ENCODE results near the gene MYO3B. TPM values are rescaled to one million over a fixed set of nuclear protein-coding genes. Genes with fewer than 3 reads are reported as not detected.

The MYO3B gene
- total RNA-seq, 1 donor from 2014 or later = not detected

DNA sequence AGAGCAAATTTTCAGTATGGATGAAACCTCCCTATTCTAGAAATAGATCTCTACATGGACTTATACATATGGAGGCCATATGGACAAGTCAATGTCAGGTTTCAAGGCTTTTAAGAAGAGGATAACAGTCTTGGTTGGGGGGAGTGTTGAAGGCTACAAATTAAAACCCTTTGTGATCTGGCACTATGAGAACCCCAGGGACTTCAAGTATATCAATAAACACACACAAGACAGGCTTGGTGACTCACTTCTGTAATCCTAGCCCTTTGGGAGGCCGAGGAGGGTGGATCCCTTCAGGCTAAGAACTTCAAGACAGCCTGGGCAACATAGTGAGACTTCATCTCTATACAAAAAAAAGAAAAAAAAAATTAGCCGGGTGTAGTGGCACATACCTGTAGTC, 410.0 kb downstream of the MYO3B start:
- Mint-ChIP-seq H3K4me1 (no peaks in the 10 kb centered on the region), H3K27me3 (peaks cover 3% of the 10 kb centered on the region), H3K9me3 (no peaks in the 10 kb centered on the region), H3K27ac (no peak overlapping the region), H3K36me3 (ENCODE audit: low read depth) (no peaks in the 10 kb centered on the region), H3K4me3 (no peak overlapping the region)
- DNase-seq (no peak), ATAC-seq (ENCODE audit: low read depth) (no peak)
- POLR2A ChIA-PET = no interaction called here
- CTCF ChIA-PET = no interaction called here
- intact Hi-C loops (cut with micrococcal nuclease) = no loop called here
- TF ChIP-seq, protein P1, sequence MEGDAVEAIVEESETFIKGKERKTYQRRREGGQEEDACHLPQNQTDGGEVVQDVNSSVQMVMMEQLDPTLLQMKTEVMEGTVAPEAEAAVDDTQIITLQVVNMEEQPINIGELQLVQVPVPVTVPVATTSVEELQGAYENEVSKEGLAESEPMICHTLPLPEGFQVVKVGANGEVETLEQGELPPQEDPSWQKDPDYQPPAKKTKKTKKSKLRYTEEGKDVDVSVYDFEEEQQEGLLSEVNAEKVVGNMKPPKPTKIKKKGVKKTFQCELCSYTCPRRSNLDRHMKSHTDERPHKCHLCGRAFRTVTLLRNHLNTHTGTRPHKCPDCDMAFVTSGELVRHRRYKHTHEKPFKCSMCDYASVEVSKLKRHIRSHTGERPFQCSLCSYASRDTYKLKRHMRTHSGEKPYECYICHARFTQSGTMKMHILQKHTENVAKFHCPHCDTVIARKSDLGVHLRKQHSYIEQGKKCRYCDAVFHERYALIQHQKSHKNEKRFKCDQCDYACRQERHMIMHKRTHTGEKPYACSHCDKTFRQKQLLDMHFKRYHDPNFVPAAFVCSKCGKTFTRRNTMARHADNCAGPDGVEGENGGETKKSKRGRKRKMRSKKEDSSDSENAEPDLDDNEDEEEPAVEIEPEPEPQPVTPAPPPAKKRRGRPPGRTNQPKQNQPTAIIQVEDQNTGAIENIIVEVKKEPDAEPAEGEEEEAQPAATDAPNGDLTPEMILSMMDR (IDR thresholded peaks at IDR 0.05) = no peak

- no peak for ATAC-seq (ENCODE audit: low read depth)
- ChIA-PET POLR2A (no interaction called here), CTCF (no interaction called here)
- DNase-seq = no peak
- H3K27ac Mint-ChIP-seq = no peak overlapping the region
- no peaks in the 10 kb centered on the region for H3K4me1 Mint-ChIP-seq
- no peak overlapping the region for H3K4me3 Mint-ChIP-seq
- intact Hi-C loops (cut with micrococcal nuclease) = no loop called here
- no peaks in the 10 kb centered on the region for H3K36me3 Mint-ChIP-seq (ENCODE audit: low read depth)
- peaks cover 3% of the 10 kb centered on the region for H3K27me3 Mint-ChIP-seq
- no peaks in the 10 kb centered on the region for H3K9me3 Mint-ChIP-seq
- TF ChIP-seq, protein P1 (IDR thresholded peaks at IDR 0.05) = no peak
Observed at GRCh38 chr2:170588729-170589128, 410.8 kb downstream of the MYO3B start.

GRCh38 chr2:170596576-170596975, 418.6 kb downstream of the MYO3B start:
- ATAC-seq (ENCODE audit: low read depth) (no peak), DNase-seq (no peak)
- no peaks in the 10 kb centered on the region for H3K9me3 Mint-ChIP-seq
- intact Hi-C loops (cut with micrococcal nuclease) = no loop called here
- H3K36me3 Mint-ChIP-seq (ENCODE audit: low read depth) = no peaks in the 10 kb centered on the region
- H3K4me1 Mint-ChIP-seq = no peaks in the 10 kb centered on the region
- no peak overlapping the region for H3K27ac Mint-ChIP-seq
- H3K27me3 Mint-ChIP-seq = no peaks in the 10 kb centered on the region
- POLR2A ChIA-PET = no interaction called here
- TF ChIP-seq, protein P1 (IDR thresholded peaks at IDR 0.05) = no peak
- CTCF ChIA-PET = no interaction called here
- H3K4me3 Mint-ChIP-seq = no peak overlapping the region

DNA sequence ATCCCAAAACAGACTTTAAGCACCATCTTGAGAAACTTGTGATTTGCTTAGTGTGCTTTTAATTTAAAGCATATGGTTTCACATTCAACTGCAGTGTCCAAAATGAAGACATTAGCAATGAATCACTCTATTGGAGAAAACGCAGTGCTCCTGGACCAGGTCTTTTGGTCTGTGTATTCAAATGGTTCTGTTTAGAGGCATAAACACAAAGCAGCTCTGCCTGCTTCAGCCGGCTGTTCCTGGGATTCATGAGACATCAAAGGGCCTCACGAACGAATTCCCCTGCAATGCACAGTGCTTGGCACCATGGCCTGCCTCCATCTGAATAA, 420.1 kb downstream of the MYO3B start:
- Mint-ChIP-seq H3K27me3 (no peaks in the 10 kb centered on the region), H3K9me3 (no peaks in the 10 kb centered on the region), H3K36me3 (ENCODE audit: low read depth) (no peaks in the 10 kb centered on the region), H3K4me1 (no peaks in the 10 kb centered on the region), H3K4me3 (no peak overlapping the region), H3K27ac (no peak overlapping the region)
- ATAC-seq (ENCODE audit: low read depth) (no peak), DNase-seq (no peak)
- ChIA-PET CTCF (no interaction called here), POLR2A (no interaction called here)
- intact Hi-C loops (cut with micrococcal nuclease) = no loop called here
- TF ChIP-seq, protein P1 (IDR thresholded peaks at IDR 0.05) = no peak

GRCh38 chr2:170601489-170601888, 423.5 kb downstream of the MYO3B start:
- TF ChIP-seq, protein P1 (IDR thresholded peaks at IDR 0.05) = no peak
- DNase-seq = no peak
- Mint-ChIP-seq H3K9me3 (no peaks in the 10 kb centered on the region), H3K27me3 (no peaks in the 10 kb centered on the region), H3K4me3 (no peak overlapping the region), H3K4me1 (no peaks in the 10 kb centered on the region), H3K36me3 (ENCODE audit: low read depth) (no peaks in the 10 kb centered on the region), H3K27ac (no peak overlapping the region)
- ChIA-PET POLR2A (no interaction called here), CTCF (no interaction called here)
- intact Hi-C loops (cut with micrococcal nuclease) = no loop called here
- ATAC-seq (ENCODE audit: low read depth) = no peak

All from activated B cell treated with CpG ODN at 0.5 μM for 24 hours (primary cell).